ENCODE results near the gene MYO1G. TPM values are rescaled to one million over a fixed set of nuclear protein-coding genes. Genes with fewer than 3 reads are reported as not detected.

Gene MYO1G
- total and polyA plus RNA-seq, 9 of the 15 experiments (the other 6 are each of a cell fraction or from before 2014, with no cell fraction given) = 0.03 to 0.62 (median 0.13) TPM; not detected in 1

DNA sequence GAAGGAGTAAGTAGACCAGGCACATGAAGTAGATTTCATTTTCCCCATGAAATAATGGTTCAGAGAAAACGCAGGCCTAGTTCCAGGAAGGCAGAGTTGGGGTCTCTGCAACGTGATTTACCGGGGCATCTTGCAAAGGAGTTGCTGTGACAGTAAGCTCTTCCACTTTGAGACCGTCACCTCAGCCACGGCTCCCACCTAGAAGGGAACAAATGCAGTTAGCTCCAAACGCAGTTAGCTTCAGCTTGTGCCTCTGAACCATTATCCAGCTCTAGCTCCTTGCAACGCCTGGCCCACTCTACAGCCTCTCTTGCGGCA lies 7.0 kb upstream of the MYO1G start (continued):
- TF ChIP-seq, protein P1, sequence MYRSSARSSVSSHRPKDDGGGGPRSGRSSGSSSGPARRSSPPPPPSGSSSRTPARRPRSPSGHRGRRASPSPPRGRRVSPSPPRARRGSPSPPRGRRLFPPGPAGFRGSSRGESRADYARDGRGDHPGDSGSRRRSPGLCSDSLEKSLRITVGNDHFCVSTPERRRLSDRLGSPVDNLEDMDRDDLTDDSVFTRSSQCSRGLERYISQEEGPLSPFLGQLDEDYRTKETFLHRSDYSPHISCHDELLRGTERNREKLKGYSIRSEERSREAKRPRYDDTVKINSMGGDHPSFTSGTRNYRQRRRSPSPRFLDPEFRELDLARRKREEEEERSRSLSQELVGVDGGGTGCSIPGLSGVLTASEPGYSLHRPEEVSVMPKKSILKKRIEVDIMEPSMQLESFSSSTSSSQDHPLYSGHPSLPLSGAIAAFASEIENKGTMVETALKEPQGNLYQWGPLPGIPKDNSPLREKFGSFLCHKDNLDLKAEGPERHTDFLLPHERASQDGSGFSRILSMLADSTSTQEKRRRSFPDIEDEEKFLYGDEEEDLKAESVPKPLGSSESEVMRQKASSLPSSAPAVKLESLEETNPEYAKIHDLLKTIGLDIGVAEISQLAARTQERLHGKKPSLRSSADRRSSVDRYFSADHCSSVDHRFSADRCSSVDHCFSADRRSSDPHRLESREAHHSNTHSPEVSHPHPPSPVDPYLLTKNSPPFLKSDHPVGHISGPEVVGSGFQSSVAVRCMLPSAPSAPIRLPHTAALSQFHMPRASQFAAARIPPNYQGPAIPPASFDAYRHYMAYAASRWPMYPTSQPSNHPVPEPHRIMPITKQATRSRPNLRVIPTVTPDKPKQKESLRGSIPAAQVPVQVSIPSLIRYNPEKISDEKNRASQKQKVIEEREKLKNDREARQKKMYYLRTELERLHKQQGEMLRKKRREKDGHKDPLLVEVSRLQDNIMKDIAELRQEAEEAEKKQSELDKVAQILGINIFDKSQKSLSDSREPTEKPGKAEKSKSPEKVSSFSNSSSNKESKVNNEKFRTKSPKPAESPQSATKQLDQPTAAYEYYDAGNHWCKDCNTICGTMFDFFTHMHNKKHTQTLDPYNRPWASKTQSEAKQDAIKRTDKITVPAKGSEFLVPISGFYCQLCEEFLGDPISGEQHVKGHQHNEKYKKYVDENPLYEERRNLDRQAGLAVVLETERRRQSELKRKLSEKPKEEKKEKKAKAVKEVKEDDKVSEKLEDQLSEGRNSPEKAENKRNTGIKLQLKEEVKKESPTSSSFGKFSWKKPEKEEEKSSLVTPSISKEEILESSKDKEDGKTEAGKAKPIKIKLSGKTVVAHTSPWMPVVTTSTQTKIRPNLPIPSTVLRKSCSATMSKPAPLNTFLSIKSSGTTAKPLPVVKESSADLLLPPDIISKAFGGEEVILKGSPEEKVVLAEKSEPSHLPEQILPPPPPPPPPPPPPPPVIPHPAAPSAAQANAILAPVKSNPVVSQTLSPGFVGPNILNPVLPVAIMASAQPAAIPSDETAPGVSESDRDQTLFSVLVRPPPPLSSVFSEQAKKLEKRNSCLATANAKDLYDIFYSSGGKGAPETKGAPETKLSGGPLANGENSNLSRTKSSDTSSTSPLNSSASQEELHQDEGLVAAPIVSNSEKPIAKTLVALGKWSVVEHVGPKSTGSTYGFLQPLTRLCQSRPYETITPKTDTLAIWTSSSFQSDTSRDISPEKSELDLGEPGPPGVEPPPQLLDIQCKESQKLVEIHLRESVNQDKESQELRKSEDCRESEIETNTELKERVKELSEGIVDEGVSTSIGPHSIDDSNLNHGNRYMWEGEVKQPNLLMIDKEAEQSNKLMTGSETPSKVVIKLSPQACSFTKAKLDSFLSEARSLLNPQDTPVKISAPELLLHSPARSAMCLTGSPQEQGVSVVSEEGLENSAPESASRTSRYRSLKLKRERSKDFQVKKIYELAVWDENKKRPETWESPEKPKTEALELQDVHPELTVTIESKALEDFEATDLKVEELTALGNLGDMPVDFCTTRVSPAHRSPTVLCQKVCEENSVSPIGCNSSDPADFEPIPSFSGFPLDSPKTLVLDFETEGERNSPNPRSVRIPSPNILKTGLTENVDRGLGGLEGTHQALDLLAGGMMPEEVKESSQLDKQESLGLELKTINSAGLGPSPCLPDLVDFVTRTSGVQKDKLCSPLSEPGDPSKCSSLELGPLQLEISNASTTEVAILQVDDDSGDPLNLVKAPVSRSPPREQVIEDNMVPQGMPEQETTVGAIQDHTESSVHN (IDR thresholded peaks at IDR 0.05; ENCODE audit: borderline replicate concordance in 1 of 2, low read depth in 1 of 2) = no peak
- TF ChIP-seq FOXM1 (IDR thresholded peaks at IDR 0.05; ENCODE audit: low read depth) (no peak), FOXM1 (CRISPR knock-in tag; IDR thresholded peaks at IDR 0.05; ENCODE audit: low read depth) (peak; percentile 8; the same call in 1 of the 2 replicates), ZBED1 (IDR thresholded peaks at IDR 0.05) (0 out of 2 replicates have a peak, but pooled peaks have one; percentile 3), ZNF143 (CRISPR knock-in tag; IDR thresholded peaks at IDR 0.05) (no peak)
- TF ChIP-seq, protein P2, sequence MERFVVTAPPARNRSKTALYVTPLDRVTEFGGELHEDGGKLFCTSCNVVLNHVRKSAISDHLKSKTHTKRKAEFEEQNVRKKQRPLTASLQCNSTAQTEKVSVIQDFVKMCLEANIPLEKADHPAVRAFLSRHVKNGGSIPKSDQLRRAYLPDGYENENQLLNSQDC (CRISPR knock-in tag; IDR thresholded peaks at IDR 0.05) = no peak
- TF ChIP-seq, protein P3, sequence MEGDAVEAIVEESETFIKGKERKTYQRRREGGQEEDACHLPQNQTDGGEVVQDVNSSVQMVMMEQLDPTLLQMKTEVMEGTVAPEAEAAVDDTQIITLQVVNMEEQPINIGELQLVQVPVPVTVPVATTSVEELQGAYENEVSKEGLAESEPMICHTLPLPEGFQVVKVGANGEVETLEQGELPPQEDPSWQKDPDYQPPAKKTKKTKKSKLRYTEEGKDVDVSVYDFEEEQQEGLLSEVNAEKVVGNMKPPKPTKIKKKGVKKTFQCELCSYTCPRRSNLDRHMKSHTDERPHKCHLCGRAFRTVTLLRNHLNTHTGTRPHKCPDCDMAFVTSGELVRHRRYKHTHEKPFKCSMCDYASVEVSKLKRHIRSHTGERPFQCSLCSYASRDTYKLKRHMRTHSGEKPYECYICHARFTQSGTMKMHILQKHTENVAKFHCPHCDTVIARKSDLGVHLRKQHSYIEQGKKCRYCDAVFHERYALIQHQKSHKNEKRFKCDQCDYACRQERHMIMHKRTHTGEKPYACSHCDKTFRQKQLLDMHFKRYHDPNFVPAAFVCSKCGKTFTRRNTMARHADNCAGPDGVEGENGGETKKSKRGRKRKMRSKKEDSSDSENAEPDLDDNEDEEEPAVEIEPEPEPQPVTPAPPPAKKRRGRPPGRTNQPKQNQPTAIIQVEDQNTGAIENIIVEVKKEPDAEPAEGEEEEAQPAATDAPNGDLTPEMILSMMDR (IDR thresholded peaks at IDR 0.05 in 2 of 3, conservative IDR thresholded peaks at IDR 0.05 in 1 of 3; ENCODE audit: insufficient read depth in 2 of 3, low read depth in 1 of 3, low read length in 3 of 3) = 0 out of 6 replicates have a peak, but pooled peaks of 1 of the 3 experiments have one; percentile 0
